Measurements from ENCODE around the gene MAPK11. TPM values are rescaled to one million over a fixed set of nuclear protein-coding genes. Genes with fewer than 3 reads are reported as not detected.

The MAPK11 gene
- 10 to 100 TPM in 4 of 7 donors, 1 to 10 TPM in 3; 2.0 to 31.6 (median 12.0) TPM for total RNA-seq
- 10 to 100 TPM in 1 of 2 donors, under 1 TPM in 1; 0.92 to 13.0 TPM for polyA plus RNA-seq
- long read RNA-seq, donor 1: 0 reads
- long read RNA-seq, donor 2, partial matches to known transcripts: 0 of 1 reads
- long read RNA-seq, donor 2, other reads (novel, unspliced or antisense): 0 of 1 reads
- long read RNA-seq, donor 3, partial matches to known transcripts: 0 of 2 reads
- long read RNA-seq, donor 3, other reads (novel, unspliced or antisense): 1 of 2 reads

DNA sequence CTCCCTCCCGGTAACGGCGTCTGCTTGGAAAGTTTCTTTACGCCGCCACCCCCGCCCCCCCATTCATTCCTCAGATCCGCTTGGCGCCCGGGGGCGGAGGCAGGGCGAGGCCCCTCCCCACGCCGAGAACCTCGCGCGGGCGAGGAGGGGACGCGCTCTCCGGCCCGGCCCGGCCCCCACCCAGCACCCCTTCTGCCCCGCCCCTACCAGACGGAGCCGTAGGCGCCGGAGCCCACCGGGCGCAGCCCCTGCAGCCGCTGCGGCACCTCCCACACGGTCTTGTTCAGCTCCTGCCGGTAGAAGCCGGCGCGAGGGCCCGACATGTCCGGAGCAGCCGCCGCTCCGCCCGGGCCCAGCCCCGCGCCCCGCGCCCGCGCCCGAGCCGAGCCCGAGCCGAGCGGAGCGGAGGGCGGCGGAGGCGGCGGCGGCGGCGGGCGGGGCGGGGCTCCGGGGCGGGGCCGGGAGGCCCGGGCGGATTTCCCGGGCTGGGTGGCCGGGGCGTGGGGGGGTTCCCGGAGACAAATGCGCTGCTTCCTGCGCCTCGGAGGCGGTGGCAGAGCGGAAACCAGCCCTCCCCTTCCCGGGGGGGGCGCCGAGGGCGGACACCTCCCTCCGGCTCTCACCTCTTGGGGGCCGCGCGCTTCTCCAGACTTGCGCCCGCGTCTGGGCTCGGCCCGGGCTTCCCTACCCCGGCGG lies at the start of gene MAPK11:
Gene MAPK11, minus strand, starts transcription at position 411 of the 696 bp plus-strand sequence. Its CDS starts 88 bp downstream, at position 323.
- intact Hi-C loops (cut with DNase I): loop anchor here in 2 of 4 donors (5.0 kb wide), 1 partner anchor 67 kb away; no protein-coding TSS in a partner anchor
- Histone ChIP-seq H3K4me3 (peak within 1 kb of the TSS; percentile 45), H3K27me3 (no peaks in the 10 kb centered on the region), H3K4me1 (ENCODE audit: insufficient read depth) (peaks cover 26% of the 10 kb centered on the region), H3K36me3 (no peaks in the 10 kb centered on the region), H3K27ac (peak within 1 kb of the TSS; percentile 1 to 55), H3K9me3 (no peaks in the 10 kb centered on the region)
- 1 to 2% (median 1%) methylated on average over 19 to 86 of the region's 92 CpGs for WGBS, 3 donors
- peak; percentile 54 to 80 (median 69) for DNase-seq
- no peak for TF ChIP-seq POLR2A (IDR thresholded peaks at IDR 0.05)
- TF ChIP-seq, protein P1, sequence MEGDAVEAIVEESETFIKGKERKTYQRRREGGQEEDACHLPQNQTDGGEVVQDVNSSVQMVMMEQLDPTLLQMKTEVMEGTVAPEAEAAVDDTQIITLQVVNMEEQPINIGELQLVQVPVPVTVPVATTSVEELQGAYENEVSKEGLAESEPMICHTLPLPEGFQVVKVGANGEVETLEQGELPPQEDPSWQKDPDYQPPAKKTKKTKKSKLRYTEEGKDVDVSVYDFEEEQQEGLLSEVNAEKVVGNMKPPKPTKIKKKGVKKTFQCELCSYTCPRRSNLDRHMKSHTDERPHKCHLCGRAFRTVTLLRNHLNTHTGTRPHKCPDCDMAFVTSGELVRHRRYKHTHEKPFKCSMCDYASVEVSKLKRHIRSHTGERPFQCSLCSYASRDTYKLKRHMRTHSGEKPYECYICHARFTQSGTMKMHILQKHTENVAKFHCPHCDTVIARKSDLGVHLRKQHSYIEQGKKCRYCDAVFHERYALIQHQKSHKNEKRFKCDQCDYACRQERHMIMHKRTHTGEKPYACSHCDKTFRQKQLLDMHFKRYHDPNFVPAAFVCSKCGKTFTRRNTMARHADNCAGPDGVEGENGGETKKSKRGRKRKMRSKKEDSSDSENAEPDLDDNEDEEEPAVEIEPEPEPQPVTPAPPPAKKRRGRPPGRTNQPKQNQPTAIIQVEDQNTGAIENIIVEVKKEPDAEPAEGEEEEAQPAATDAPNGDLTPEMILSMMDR (IDR thresholded peaks at IDR 0.05): no peak
- no peak for TF ChIP-seq EP300 (IDR thresholded peaks at IDR 0.05)

DNA sequence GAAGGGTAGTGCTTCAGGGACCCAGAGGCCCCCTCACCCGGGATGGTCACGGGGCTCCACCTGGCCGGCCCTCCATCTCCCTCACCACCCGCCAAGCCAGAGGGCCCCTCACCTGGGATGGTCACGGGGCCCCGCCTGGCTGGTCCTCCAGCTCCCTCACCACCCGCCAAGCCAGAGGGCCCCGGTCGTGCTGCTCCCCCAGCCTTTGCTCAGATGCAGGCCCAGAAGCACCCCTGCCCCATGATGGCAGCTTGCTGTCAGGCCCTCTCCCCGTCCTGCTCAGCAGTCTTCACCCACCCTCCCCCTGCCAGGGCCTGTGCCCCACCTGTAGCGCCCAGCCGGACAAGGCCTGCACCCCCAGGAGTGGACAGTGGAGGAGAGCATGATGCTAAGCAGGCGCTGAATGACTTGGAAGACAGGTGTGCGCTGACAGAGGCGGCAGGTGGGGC lies 49.3 kb upstream of the MAPK11 start:
- Histone ChIP-seq H3K36me3 (no peaks in the 10 kb centered on the region), H3K27me3 (no peaks in the 10 kb centered on the region), H3K4me1 (ENCODE audit: insufficient read depth) (no peaks in the 10 kb centered on the region), H3K27ac (no peak overlapping the region), H3K9me3 (no peaks in the 10 kb centered on the region), H3K4me3 (no peak overlapping the region)
- TF ChIP-seq, protein P1 (IDR thresholded peaks at IDR 0.05): no peak
- TF ChIP-seq EP300 (IDR thresholded peaks at IDR 0.05): no peak
- intact Hi-C loops (cut with DNase I): no loop called here
- DNase-seq: no peak
- 86 to 91% (median 90%) methylated on average over 14 to 15 of the region's 15 CpGs for WGBS, 3 donors

DNA sequence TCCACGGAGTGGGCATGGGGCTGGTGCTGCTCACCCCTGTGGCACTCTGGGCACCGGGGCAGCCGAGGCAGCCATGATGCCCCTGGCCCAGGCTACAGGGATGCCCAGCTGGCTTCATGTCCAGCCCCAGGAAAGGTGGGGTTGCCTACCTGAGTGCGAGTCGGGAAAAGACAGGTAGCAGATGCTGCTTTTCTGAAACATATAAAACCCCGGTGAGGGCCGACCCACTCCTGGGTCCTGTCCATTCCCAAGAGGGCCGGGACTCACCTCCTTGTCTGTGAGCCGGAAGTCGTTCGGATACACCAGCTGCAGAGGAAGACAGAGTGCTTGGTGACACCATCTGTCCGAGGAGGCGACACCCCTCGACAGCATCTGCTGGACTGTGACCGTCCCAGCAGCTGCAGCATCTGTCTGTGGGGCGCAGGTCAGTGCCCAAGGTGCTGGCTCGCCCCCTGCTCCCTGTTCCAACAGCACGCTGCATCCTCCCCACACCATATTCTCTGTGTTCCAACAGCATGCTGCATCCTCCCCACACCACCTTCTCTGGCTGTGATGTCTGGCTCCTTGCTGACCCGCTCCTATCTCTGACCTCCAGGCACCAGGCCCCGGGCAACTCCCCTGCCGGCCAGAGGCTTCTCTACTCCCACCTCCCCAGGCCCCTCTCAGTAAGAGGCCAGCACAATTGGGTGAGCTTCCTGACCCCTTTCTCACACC lies 48.7 kb upstream of the MAPK11 start:
- Histone ChIP-seq H3K9me3 (no peaks in the 10 kb centered on the region), H3K27me3 (no peaks in the 10 kb centered on the region), H3K27ac (no peak overlapping the region), H3K36me3 (no peaks in the 10 kb centered on the region), H3K4me1 (ENCODE audit: insufficient read depth) (no peaks in the 10 kb centered on the region), H3K4me3 (no peak overlapping the region)
- no peak for DNase-seq
- intact Hi-C loops (cut with DNase I): no loop called here
- WGBS, 3 donors: 76 to 79% (median 78%) methylated on average over 20 to 21 of the region's 21 CpGs
- TF ChIP-seq, protein P1 (IDR thresholded peaks at IDR 0.05): no peak
- TF ChIP-seq EP300 (IDR thresholded peaks at IDR 0.05): no peak
- no peak for TF ChIP-seq POLR2A (IDR thresholded peaks at IDR 0.05)

DNA sequence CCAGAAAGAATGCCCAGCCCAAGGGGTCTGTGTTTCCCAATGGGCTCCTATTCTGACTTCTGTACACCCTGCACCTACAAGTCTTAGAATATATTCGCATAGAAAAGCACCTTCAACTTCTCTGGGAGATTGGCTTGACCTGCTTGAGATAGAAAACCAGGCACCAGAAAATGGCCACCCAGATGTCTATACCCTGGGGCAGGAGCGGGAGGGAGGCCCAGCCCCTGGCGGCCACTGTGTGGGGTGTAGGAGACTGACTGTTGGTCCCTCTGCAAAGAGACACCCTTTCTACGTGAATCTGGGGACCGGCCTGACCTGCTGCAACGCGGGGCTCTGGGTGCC lies 48.1 kb upstream of the MAPK11 start:
- no peak overlapping the region for H3K27ac ChIP-seq
- DNase-seq: no peak
- no peaks in the 10 kb centered on the region for H3K4me1 ChIP-seq (ENCODE audit: insufficient read depth)
- H3K4me3 ChIP-seq: no peak overlapping the region
- intact Hi-C loops (cut with DNase I): no loop called here
- H3K9me3 ChIP-seq: no peaks in the 10 kb centered on the region
- 79 to 81% (median 81%) methylated on average over 7 of the region's 7 CpGs for WGBS, 3 donors
- H3K27me3 ChIP-seq: no peaks in the 10 kb centered on the region
- H3K36me3 ChIP-seq: no peaks in the 10 kb centered on the region
- TF ChIP-seq, protein P1 (IDR thresholded peaks at IDR 0.05): no peak
- TF ChIP-seq POLR2A (IDR thresholded peaks at IDR 0.05) (no peak), EP300 (IDR thresholded peaks at IDR 0.05) (no peak)

All from ovary (tissue), 10 donors.